ENCODE data around the gene SVIL.
"Not testable (repeated sequence)": the region's sequence is repeated elsewhere in the genome, so short reads cannot be mapped to it uniquely, and the experiment has no call there.

Gene SVIL

GRCh38 chr10:29623797-29624196 is 11.0 kb downstream of the SVIL start:
- no peak overlapping the region for H3K4me3 Mint-ChIP-seq
- H3K27me3 Mint-ChIP-seq, result no peaks in the 10 kb centered on the region
- no peaks in the 10 kb centered on the region for H3K9me3 Mint-ChIP-seq
- intact Hi-C loops (cut with micrococcal nuclease), result no loop called here
- no peak overlapping the region for H3K27ac Mint-ChIP-seq
- H3K4me1 Mint-ChIP-seq (ENCODE audit: low read depth), result peaks cover 21% of the 10 kb centered on the region
- H3K36me3 Mint-ChIP-seq (ENCODE audit: low read depth), result peaks cover 16% of the 10 kb centered on the region

- no peak overlapping the region for H3K27ac Mint-ChIP-seq
- H3K36me3 Mint-ChIP-seq (ENCODE audit: low read depth), result peaks cover 14% of the 10 kb centered on the region
- intact Hi-C loops (cut with micrococcal nuclease), result no loop called here
- no peaks in the 10 kb centered on the region for H3K27me3 Mint-ChIP-seq
- no peak overlapping the region for H3K4me3 Mint-ChIP-seq
- H3K9me3 Mint-ChIP-seq, result no peaks in the 10 kb centered on the region
- peaks cover 18% of the 10 kb centered on the region for H3K4me1 Mint-ChIP-seq (ENCODE audit: low read depth)
Observed at GRCh38 chr10:29622382-29622922, 12.3 kb downstream of the SVIL start.

- no peaks in the 10 kb centered on the region for H3K27me3 Mint-ChIP-seq
- H3K36me3 Mint-ChIP-seq (ENCODE audit: low read depth), result peaks cover 15% of the 10 kb centered on the region
- no peak overlapping the region for H3K27ac Mint-ChIP-seq
- intact Hi-C loops (cut with micrococcal nuclease), result no loop called here
- H3K9me3 Mint-ChIP-seq, result no peaks in the 10 kb centered on the region
- H3K4me1 Mint-ChIP-seq (ENCODE audit: low read depth), result peaks cover 29% of the 10 kb centered on the region
- H3K4me3 Mint-ChIP-seq, result no peak overlapping the region
Observed at GRCh38 chr10:29621161-29621560, 13.6 kb downstream of the SVIL start.

GRCh38 chr10:29620112-29620690 is 14.6 kb downstream of the SVIL start:
- Mint-ChIP-seq H3K27me3 (no peaks in the 10 kb centered on the region), H3K27ac (no peak overlapping the region), H3K9me3 (no peaks in the 10 kb centered on the region), H3K4me1 (ENCODE audit: low read depth) (peaks cover 27% of the 10 kb centered on the region), H3K36me3 (ENCODE audit: low read depth) (peaks cover 6% of the 10 kb centered on the region), H3K4me3 (no peak overlapping the region)
- intact Hi-C loops (cut with micrococcal nuclease), result no loop called here

- Mint-ChIP-seq H3K27me3 (no peaks in the 10 kb centered on the region), H3K4me3 (no peak overlapping the region), H3K9me3 (no peaks in the 10 kb centered on the region), H3K4me1 (ENCODE audit: low read depth) (peaks cover 27% of the 10 kb centered on the region), H3K27ac (no peak overlapping the region), H3K36me3 (ENCODE audit: low read depth) (peaks cover 6% of the 10 kb centered on the region)
- intact Hi-C loops (cut with micrococcal nuclease), result no loop called here
Observed at GRCh38 chr10:29619241-29619669, 15.5 kb downstream of the SVIL start.

- no peaks in the 10 kb centered on the region for H3K9me3 Mint-ChIP-seq
- intact Hi-C loops (cut with micrococcal nuclease), result no loop called here
- H3K36me3 Mint-ChIP-seq (ENCODE audit: low read depth), result peaks cover 6% of the 10 kb centered on the region
- no peak overlapping the region for H3K4me3 Mint-ChIP-seq
- no peaks in the 10 kb centered on the region for H3K27me3 Mint-ChIP-seq
- peaks cover 26% of the 10 kb centered on the region for H3K4me1 Mint-ChIP-seq (ENCODE audit: low read depth)
- no peak overlapping the region for H3K27ac Mint-ChIP-seq
Observed at GRCh38 chr10:29618341-29619171, 16.2 kb downstream of the SVIL start.

GRCh38 chr10:29617880-29618340 is 16.9 kb downstream of the SVIL start:
- H3K4me1 Mint-ChIP-seq (ENCODE audit: low read depth), result peaks cover 21% of the 10 kb centered on the region
- intact Hi-C loops (cut with micrococcal nuclease), result no loop called here
- H3K27me3 Mint-ChIP-seq, result no peaks in the 10 kb centered on the region
- no peak overlapping the region for H3K27ac Mint-ChIP-seq
- H3K4me3 Mint-ChIP-seq, result no peak overlapping the region
- H3K9me3 Mint-ChIP-seq, result no peaks in the 10 kb centered on the region
- peaks cover 9% of the 10 kb centered on the region for H3K36me3 Mint-ChIP-seq (ENCODE audit: low read depth)

GRCh38 chr10:29616542-29616941 is 18.2 kb downstream of the SVIL start:
- intact Hi-C loops (cut with micrococcal nuclease), result no loop called here
- Mint-ChIP-seq H3K9me3 (no peaks in the 10 kb centered on the region), H3K4me1 (ENCODE audit: low read depth) (peaks cover 15% of the 10 kb centered on the region), H3K27ac (no peak overlapping the region), H3K36me3 (ENCODE audit: low read depth) (peaks cover 22% of the 10 kb centered on the region), H3K27me3 (no peaks in the 10 kb centered on the region), H3K4me3 (no peak overlapping the region)

- Mint-ChIP-seq H3K36me3 (ENCODE audit: low read depth) (peaks cover 36% of the 10 kb centered on the region), H3K27ac (no peak overlapping the region), H3K4me3 (no peak overlapping the region), H3K27me3 (no peaks in the 10 kb centered on the region), H3K9me3 (no peaks in the 10 kb centered on the region), H3K4me1 (ENCODE audit: low read depth) (peaks cover 25% of the 10 kb centered on the region)
- intact Hi-C loops (cut with micrococcal nuclease), result no loop called here
Observed at GRCh38 chr10:29615195-29615594, 19.6 kb downstream of the SVIL start.

GRCh38 chr10:29614289-29614688 is 20.5 kb downstream of the SVIL start:
- Mint-ChIP-seq H3K4me1 (ENCODE audit: low read depth) (peaks cover 28% of the 10 kb centered on the region), H3K36me3 (ENCODE audit: low read depth) (peaks cover 45% of the 10 kb centered on the region)
- intact Hi-C loops (cut with micrococcal nuclease); H3K27me3 Mint-ChIP-seq; H3K4me3 Mint-ChIP-seq; H3K9me3 Mint-ChIP-seq; H3K27ac Mint-ChIP-seq: not testable (repeated sequence)

GRCh38 chr10:29613791-29614190 is 21.0 kb downstream of the SVIL start:
- H3K4me3 Mint-ChIP-seq, result no peak overlapping the region
- H3K27me3 Mint-ChIP-seq, result no peaks in the 10 kb centered on the region
- H3K36me3 Mint-ChIP-seq (ENCODE audit: low read depth), result peaks cover 50% of the 10 kb centered on the region
- intact Hi-C loops (cut with micrococcal nuclease), result no loop called here
- no peak overlapping the region for H3K27ac Mint-ChIP-seq
- peaks cover 28% of the 10 kb centered on the region for H3K4me1 Mint-ChIP-seq (ENCODE audit: low read depth)
- peaks cover 11% of the 10 kb centered on the region for H3K9me3 Mint-ChIP-seq

GRCh38 chr10:29613196-29613595 is 21.6 kb downstream of the SVIL start:
- Mint-ChIP-seq H3K4me3 (no peak overlapping the region), H3K4me1 (ENCODE audit: low read depth) (peaks cover 29% of the 10 kb centered on the region), H3K27ac (no peak overlapping the region), H3K36me3 (ENCODE audit: low read depth) (peaks cover 56% of the 10 kb centered on the region), H3K9me3 (peaks cover 11% of the 10 kb centered on the region), H3K27me3 (no peaks in the 10 kb centered on the region)
- intact Hi-C loops (cut with micrococcal nuclease), result no loop called here

GRCh38 chr10:29612657-29613056 is 22.1 kb downstream of the SVIL start:
- intact Hi-C loops (cut with micrococcal nuclease), result no loop called here
- H3K9me3 Mint-ChIP-seq, result peaks cover 11% of the 10 kb centered on the region
- peaks cover 34% of the 10 kb centered on the region for H3K4me1 Mint-ChIP-seq (ENCODE audit: low read depth)
- H3K27ac Mint-ChIP-seq, result no peak overlapping the region
- H3K36me3 Mint-ChIP-seq (ENCODE audit: low read depth), result peaks cover 56% of the 10 kb centered on the region
- no peak overlapping the region for H3K4me3 Mint-ChIP-seq
- H3K27me3 Mint-ChIP-seq, result no peaks in the 10 kb centered on the region

- Mint-ChIP-seq H3K9me3 (peaks cover 11% of the 10 kb centered on the region), H3K27me3 (no peaks in the 10 kb centered on the region), H3K4me3 (no peak overlapping the region), H3K27ac (no peak overlapping the region), H3K36me3 (ENCODE audit: low read depth) (peaks cover 52% of the 10 kb centered on the region), H3K4me1 (ENCODE audit: low read depth) (peaks cover 36% of the 10 kb centered on the region)
- intact Hi-C loops (cut with micrococcal nuclease), result no loop called here
Observed at GRCh38 chr10:29611781-29612381, 22.9 kb downstream of the SVIL start.

All from dendritic cell treated with granulocyte-macrophage colony-stimulating factor and Interleukin-4, amounts not matched to agents 40 ng/mL and 50 ng/mL, for 4 days (primary cell).